Gastroesophageal sphincter (tissue), 4 donors: ENCODE measurements around the gene CCDC169. TPM values are rescaled to one million over a fixed set of nuclear protein-coding genes. Genes with fewer than 3 reads are reported as not detected.
"Not testable (repeated sequence)": the region's sequence is repeated elsewhere in the genome, so short reads cannot be mapped to it uniquely, and the experiment has no call there.

Experiments used
- ATAC-seq: fragments of 150-250 bp; one replicate; pipeline ENCODE4 v1.9.1; 2016; ENCODE audit warnings: mild to moderate bottlenecking, moderate library complexity
- H3K27ac ChIP-seq, 4 donors: fragments of 200-600 bp; sonication (generic) in 3 of 4; 1 replicate in 3 of 4; 2 replicates in 1 of 4; pipeline ENCODE4 v1.5.1; 2016 to 2019
- H3K27me3 ChIP-seq: fragments of 200-600 bp; sonication (generic); one replicate; pipeline ENCODE4 v1.5.1; 2019
- H3K36me3 ChIP-seq, 2 donors: fragments of 200-600 bp; sonication (generic); one replicate each; pipeline ENCODE4 v1.5.1; 2019; ENCODE audit warnings: control low read depth in 1 of 2
- H3K4me1 ChIP-seq, 3 donors: fragments of 200-600 bp; sonication (generic); 1 replicate in 2 of 3; 2 replicates in 1 of 3; pipeline ENCODE4 v1.5.1; 2016 to 2019; ENCODE audit warnings: control low read depth in 2 of 3
- H3K4me3 ChIP-seq, 2 donors: fragments of 200-600 bp; sonication (generic); one replicate each; pipeline ENCODE4 v1.5.1; 2019; ENCODE audit warnings: mild to moderate bottlenecking in 1 of 2, moderate library complexity in 1 of 2
- H3K9me3 ChIP-seq, 3 donors: fragments of 200-600 bp; sonication (generic); one replicate each; pipeline ENCODE4 v1.5.1; 2017 to 2019; ENCODE audit warnings: control low read depth in 2 of 3
- EP300 ChIP-seq: sonication (generic); formaldehyde crosslinking; IDR thresholded peaks from one replicate; pipeline ENCODE4 v1.6.1; 2017; ENCODE audit warnings: antibody characterized with exemption, mild to moderate bottlenecking
- POLR2A ChIP-seq, 2 donors: fragments of 450-650 bp; IDR thresholded peaks; one replicate each; pipeline ENCODE4 v1.6.1; 2017; ENCODE audit warnings: antibody characterized with exemption in 2 of 2, mild to moderate bottlenecking in 2 of 2, moderate library complexity in 1 of 2
- POLR2AphosphoS5 ChIP-seq: sonication (generic); formaldehyde crosslinking; IDR thresholded peaks from one replicate; pipeline ENCODE4 v1.6.1; 2017; ENCODE audit warnings: antibody characterized with exemption
- whole genome bisulfite sequencing, 2 donors: methylation state at CpG; one replicate each; pipeline ENCODE4 v1.1.5; 2018; ENCODE audit warnings: low coverage in 1 of 2; 5-methylcytosine and 5-hydroxymethylcytosine counted together
- total RNA-seq, 4 donors: library from RNA; depleted of rRNA; stranded (reverse); fragments of >200 nt; gene quantifications; one replicate each; pipeline ENCODE4 v1.1.0, GENCODE V29; 2016
- TF ChIP-seq, protein P1 (sequence below), 4 experiments: fragments of 200-600 bp in 2 of 4; fragments of 450-650 bp in 2 of 4; sonication (generic) in 1 of 4; IDR thresholded peaks; one replicate each; pipeline ENCODE4 v1.5.1; 2017 to 2019; ENCODE audit warnings: antibody characterized with exemption in 4 of 4, mild to moderate bottlenecking in 2 of 4, moderate library complexity in 2 of 4

The CCDC169 gene
- total RNA-seq, 4 donors from 2014 or later = 0.46 to 5.6 (median 0.94) TPM; not detected in 1

- H3K36me3 ChIP-seq = peaks cover 0 to 5% of the 10 kb centered on the region in 2 donors
- 69 to 83% methylated on average over 3 of the region's 3 CpGs for WGBS, 2 donors
- H3K9me3 ChIP-seq = no peaks in the 10 kb centered on the region
- peaks cover 0 to 94% (median 4%) of the 10 kb centered on the region in 3 donors for H3K4me1 ChIP-seq
- no peak overlapping the region for H3K27ac ChIP-seq
- H3K27me3 ChIP-seq = no peaks in the 10 kb centered on the region
- TF ChIP-seq, protein P1, sequence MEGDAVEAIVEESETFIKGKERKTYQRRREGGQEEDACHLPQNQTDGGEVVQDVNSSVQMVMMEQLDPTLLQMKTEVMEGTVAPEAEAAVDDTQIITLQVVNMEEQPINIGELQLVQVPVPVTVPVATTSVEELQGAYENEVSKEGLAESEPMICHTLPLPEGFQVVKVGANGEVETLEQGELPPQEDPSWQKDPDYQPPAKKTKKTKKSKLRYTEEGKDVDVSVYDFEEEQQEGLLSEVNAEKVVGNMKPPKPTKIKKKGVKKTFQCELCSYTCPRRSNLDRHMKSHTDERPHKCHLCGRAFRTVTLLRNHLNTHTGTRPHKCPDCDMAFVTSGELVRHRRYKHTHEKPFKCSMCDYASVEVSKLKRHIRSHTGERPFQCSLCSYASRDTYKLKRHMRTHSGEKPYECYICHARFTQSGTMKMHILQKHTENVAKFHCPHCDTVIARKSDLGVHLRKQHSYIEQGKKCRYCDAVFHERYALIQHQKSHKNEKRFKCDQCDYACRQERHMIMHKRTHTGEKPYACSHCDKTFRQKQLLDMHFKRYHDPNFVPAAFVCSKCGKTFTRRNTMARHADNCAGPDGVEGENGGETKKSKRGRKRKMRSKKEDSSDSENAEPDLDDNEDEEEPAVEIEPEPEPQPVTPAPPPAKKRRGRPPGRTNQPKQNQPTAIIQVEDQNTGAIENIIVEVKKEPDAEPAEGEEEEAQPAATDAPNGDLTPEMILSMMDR (IDR thresholded peaks at IDR 0.05) = no peak
- no peak for TF ChIP-seq POLR2A (IDR thresholded peaks at IDR 0.05)
- no peak for TF ChIP-seq POLR2AphosphoS5
- TF ChIP-seq EP300 = no peak
- H3K4me3 ChIP-seq = no peak overlapping the region
- no peak for ATAC-seq
These were observed 40.5 kb upstream of the CCDC169 start for GRCh38 chr13:36337938-36338641.

- Histone ChIP-seq H3K4me3 (no peak overlapping the region), H3K27me3 (no peaks in the 10 kb centered on the region), H3K27ac (no peak overlapping the region), H3K4me1 (peaks cover 0 to 95% (median 12%) of the 10 kb centered on the region in 3 donors), H3K9me3 (no peaks in the 10 kb centered on the region), H3K36me3 (peaks cover 10 to 38% of the 10 kb centered on the region in 2 donors)
- ATAC-seq = no peak
- TF ChIP-seq EP300 (no peak), POLR2A (IDR thresholded peaks at IDR 0.05) (no peak), POLR2AphosphoS5 (no peak)
- TF ChIP-seq, protein P1 (IDR thresholded peaks at IDR 0.05) = no peak
These were observed 35.4 kb upstream of the CCDC169 start for GRCh38 chr13:36332986-36333385.

- not testable (repeated sequence) for H3K9me3 ChIP-seq, ATAC-seq, H3K27me3 ChIP-seq, H3K4me3 ChIP-seq, H3K27ac ChIP-seq
- peaks cover 0 to 89% (median 12%) of the 10 kb centered on the region in 3 donors for H3K4me1 ChIP-seq
- peaks cover 10 to 45% of the 10 kb centered on the region in 2 donors for H3K36me3 ChIP-seq
These were observed 34.6 kb upstream of the CCDC169 start for GRCh38 chr13:36332255-36332654.

GRCh38 chr13:36331280-36331679, 33.7 kb upstream of the CCDC169 start:
- Histone ChIP-seq H3K4me3 (no peak overlapping the region), H3K4me1 (peaks cover 0 to 79% (median 12%) of the 10 kb centered on the region in 3 donors), H3K27ac (no peak overlapping the region), H3K9me3 (no peaks in the 10 kb centered on the region), H3K36me3 (peaks cover 10 to 55% of the 10 kb centered on the region in 2 donors), H3K27me3 (no peaks in the 10 kb centered on the region)
- 61 to 76% methylated on average over 3 to 4 of the region's 4 CpGs for WGBS, 2 donors
- TF ChIP-seq, protein P1 (IDR thresholded peaks at IDR 0.05) = no peak
- TF ChIP-seq EP300 = no peak
- TF ChIP-seq POLR2AphosphoS5 = no peak
- no peak for TF ChIP-seq POLR2A (IDR thresholded peaks at IDR 0.05)
- ATAC-seq = no peak

- H3K36me3 ChIP-seq = peaks cover 13 to 69% of the 10 kb centered on the region in 2 donors
- H3K27ac ChIP-seq = no peak overlapping the region
- peaks cover 0 to 62% (median 8%) of the 10 kb centered on the region in 3 donors for H3K4me1 ChIP-seq
- TF ChIP-seq EP300 (no peak), POLR2AphosphoS5 (no peak), POLR2A (IDR thresholded peaks at IDR 0.05) (no peak)
- TF ChIP-seq, protein P1 (IDR thresholded peaks at IDR 0.05) = no peak
- 46 to 51% methylated on average over 4 of the region's 4 CpGs for WGBS, 2 donors
- no peak overlapping the region for H3K4me3 ChIP-seq
- H3K27me3 ChIP-seq = no peaks in the 10 kb centered on the region
- no peaks in the 10 kb centered on the region for H3K9me3 ChIP-seq
- ATAC-seq = no peak
These were observed 31.7 kb upstream of the CCDC169 start for GRCh38 chr13:36329361-36329760.
